Mucosa of rectum (tissue), 2 donors: ENCODE measurements around the gene GSC2.

Source experiments
- H3K27ac ChIP-seq, 2 donors: one replicate each; pipeline ENCODE4 v1.7.0; 2013; ENCODE audit warnings: inconsistent platforms in 2 of 2, low read depth in 2 of 2, low read length in 2 of 2
- H3K27me3 ChIP-seq, 2 donors: one replicate each; pipeline ENCODE4 v1.7.0; 2013; ENCODE audit warnings: low read length in 2 of 2; ENCODE audit not compliant: control insufficient read depth in 2 of 2, insufficient read depth in 2 of 2
- H3K36me3 ChIP-seq, 2 donors: one replicate each; pipeline ENCODE4 v1.7.0; 2013; ENCODE audit warnings: low read length in 2 of 2; ENCODE audit not compliant: control insufficient read depth in 2 of 2, insufficient read depth in 2 of 2
- H3K4me1 ChIP-seq, 2 donors: one replicate each; pipeline ENCODE4 v1.7.0; 2013; ENCODE audit warnings: low read length in 2 of 2, mild to moderate bottlenecking in 1 of 2; ENCODE audit not compliant: control insufficient read depth in 2 of 2, insufficient read depth in 2 of 2
- H3K4me3 ChIP-seq, 2 donors: one replicate each; pipeline ENCODE4 v1.7.0; 2013; ENCODE audit warnings: low read length in 2 of 2
- H3K9ac ChIP-seq, 2 donors: one replicate each; pipeline ENCODE4 v1.7.0; 2013; ENCODE audit warnings: low read length in 2 of 2, low read depth in 1 of 2, mild to moderate bottlenecking in 1 of 2
- H3K9me3 ChIP-seq, 2 donors: one replicate each; pipeline ENCODE4 v1.7.0; 2013; ENCODE audit warnings: low read length in 2 of 2; ENCODE audit not compliant: control insufficient read depth in 2 of 2
- donor health status: healthy.
- donor health status: Normal muscosa, but diverticular disease.

GSC2 gene

GRCh38 chr22:19149991-19150390 is at the start of gene GSC2:
GSC2 (minus strand) TSS chr22:19150292; CDS start chr22:19150283, 9 bp downstream.
- peaks cover 0 to 2% of the 10 kb centered on the region in 2 donors for H3K9me3 ChIP-seq
- H3K9ac ChIP-seq, result no peak within 1 kb of the TSS
- H3K36me3 ChIP-seq, result no peaks in the 10 kb centered on the region
- peaks cover 36 to 47% of the 10 kb centered on the region in 2 donors for H3K27me3 ChIP-seq
- no peaks in the 10 kb centered on the region for H3K4me1 ChIP-seq
- no peak within 1 kb of the TSS for H3K27ac ChIP-seq
- no peak within 1 kb of the TSS for H3K4me3 ChIP-seq

- H3K9me3 ChIP-seq, result no peaks in the 10 kb centered on the region
- H3K4me1 ChIP-seq, result no peaks in the 10 kb centered on the region
- no peak overlapping the region for H3K4me3 ChIP-seq
- H3K36me3 ChIP-seq, result no peaks in the 10 kb centered on the region
- H3K27ac ChIP-seq, result no peak overlapping the region
- H3K27me3 ChIP-seq, result no peaks in the 10 kb centered on the region
- H3K9ac ChIP-seq, result no peak overlapping the region
Measured at GRCh38 chr22:19199479-19199878, 49.4 kb upstream of the GSC2 start.

GRCh38 chr22:19197997-19198865 is 48.1 kb upstream of the GSC2 start:
- H3K4me3 ChIP-seq, result no peak overlapping the region
- peaks cover 0 to under 1% of the 10 kb centered on the region in 2 donors for H3K36me3 ChIP-seq
- no peak overlapping the region for H3K27ac ChIP-seq
- H3K27me3 ChIP-seq, result no peaks in the 10 kb centered on the region
- H3K9me3 ChIP-seq, result no peaks in the 10 kb centered on the region
- no peak overlapping the region for H3K9ac ChIP-seq
- no peaks in the 10 kb centered on the region for H3K4me1 ChIP-seq

- H3K4me3 ChIP-seq, result no peak overlapping the region
Measured at GRCh38 chr22:19196841-19197612, 46.9 kb upstream of the GSC2 start.

GRCh38 chr22:19195796-19196731 is 46.0 kb upstream of the GSC2 start:
- Histone ChIP-seq H3K4me3 (no peak overlapping the region), H3K9me3 (no peaks in the 10 kb centered on the region), H3K27ac (no peak overlapping the region), H3K27me3 (no peaks in the 10 kb centered on the region), H3K9ac (no peak overlapping the region), H3K4me1 (no peaks in the 10 kb centered on the region), H3K36me3 (peaks cover 0 to 4% of the 10 kb centered on the region in 2 donors)

More at GRCh38 chr22:19196841-19197612, 46.9 kb upstream of the GSC2 start:
- Histone ChIP-seq H3K9ac (no peak overlapping the region), H3K4me1 (no peaks in the 10 kb centered on the region), H3K27ac (no peak overlapping the region), H3K9me3 (no peaks in the 10 kb centered on the region), H3K27me3 (no peaks in the 10 kb centered on the region), H3K36me3 (peaks cover 0 to 4% of the 10 kb centered on the region in 2 donors)

GRCh38 chr22:19194766-19195536 is 44.9 kb upstream of the GSC2 start:
- H3K4me1 ChIP-seq, result no peaks in the 10 kb centered on the region
- no peak overlapping the region for H3K9ac ChIP-seq
- no peak overlapping the region for H3K4me3 ChIP-seq
- H3K9me3 ChIP-seq, result no peaks in the 10 kb centered on the region
- no peak overlapping the region for H3K27ac ChIP-seq
- H3K36me3 ChIP-seq, result peaks cover 0 to 4% of the 10 kb centered on the region in 2 donors
- no peaks in the 10 kb centered on the region for H3K27me3 ChIP-seq

GRCh38 chr22:19193879-19194278 is 43.8 kb upstream of the GSC2 start:
- Histone ChIP-seq H3K36me3 (peaks cover 0 to 4% of the 10 kb centered on the region in 2 donors), H3K9me3 (no peaks in the 10 kb centered on the region), H3K4me3 (no peak overlapping the region), H3K27ac (no peak overlapping the region), H3K9ac (no peak overlapping the region), H3K27me3 (no peaks in the 10 kb centered on the region), H3K4me1 (no peaks in the 10 kb centered on the region)

- H3K9ac ChIP-seq, result no peak overlapping the region
- H3K4me1 ChIP-seq, result no peaks in the 10 kb centered on the region
- no peak overlapping the region for H3K27ac ChIP-seq
- no peaks in the 10 kb centered on the region for H3K27me3 ChIP-seq
- H3K36me3 ChIP-seq, result no peaks in the 10 kb centered on the region
- H3K9me3 ChIP-seq, result no peaks in the 10 kb centered on the region
- no peak overlapping the region for H3K4me3 ChIP-seq
Measured at GRCh38 chr22:19187716-19188563, 37.8 kb upstream of the GSC2 start.
